GM18867 (cell line): Measurements from ENCODE around the gene MARCHF2.
A peak's percentile ranks its signal among the peaks of the same experiment; 100 is the strongest.

Experiments used
- ATAC-seq: cut with Tn5 transposase; IDR thresholded peaks from one replicate; pipeline ENCODE4 v1.9.1; 2021; ENCODE audit warnings: mild to moderate bottlenecking, moderate library complexity; ENCODE audit not compliant: unreplicated experiment

The MARCHF2 gene

DNA sequence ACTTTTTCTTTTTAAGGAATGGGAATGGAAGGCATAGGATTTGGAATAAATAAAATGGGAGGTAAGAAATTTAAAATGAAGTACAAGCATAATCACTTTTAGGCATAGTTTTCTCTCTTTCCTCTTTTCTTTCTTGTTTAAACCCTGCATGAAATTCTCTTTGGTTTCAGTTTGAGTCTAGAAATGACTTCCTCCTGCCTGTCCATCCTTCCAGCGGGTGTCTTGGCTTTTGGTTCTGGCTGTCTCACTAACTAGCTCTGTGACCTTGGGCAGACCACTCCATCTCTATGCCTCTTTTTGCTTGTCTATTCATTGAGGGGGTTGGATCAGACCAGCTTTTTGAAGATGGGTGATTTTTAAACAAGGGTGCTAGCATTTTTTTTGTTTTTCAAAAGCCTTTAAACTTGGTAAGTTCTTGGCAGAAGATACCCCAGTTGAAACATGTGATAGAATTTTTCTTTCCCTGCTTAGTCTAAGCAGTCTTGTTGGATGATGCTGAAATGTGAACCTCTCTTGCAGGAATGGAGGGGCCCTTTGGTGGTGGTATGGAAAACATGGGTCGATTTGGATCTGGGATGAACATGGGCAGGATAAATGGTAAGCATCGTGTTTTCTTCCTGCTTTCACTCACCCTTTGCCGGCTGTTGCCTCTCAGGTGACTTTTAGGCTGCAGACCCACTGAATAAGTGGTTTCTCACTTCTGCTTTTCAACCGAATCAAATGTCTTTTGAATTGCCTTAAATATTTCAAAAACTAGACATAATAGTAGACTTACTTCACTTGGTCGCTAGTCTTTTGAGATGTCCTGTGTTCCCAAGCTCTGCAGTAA is 60.8 kb downstream of the MARCHF2 start:
- peak; percentile 67 for ATAC-seq

- no peak for ATAC-seq
Measured at GRCh38 chr19:8475005-8475404, 61.9 kb downstream of the MARCHF2 start.

DNA sequence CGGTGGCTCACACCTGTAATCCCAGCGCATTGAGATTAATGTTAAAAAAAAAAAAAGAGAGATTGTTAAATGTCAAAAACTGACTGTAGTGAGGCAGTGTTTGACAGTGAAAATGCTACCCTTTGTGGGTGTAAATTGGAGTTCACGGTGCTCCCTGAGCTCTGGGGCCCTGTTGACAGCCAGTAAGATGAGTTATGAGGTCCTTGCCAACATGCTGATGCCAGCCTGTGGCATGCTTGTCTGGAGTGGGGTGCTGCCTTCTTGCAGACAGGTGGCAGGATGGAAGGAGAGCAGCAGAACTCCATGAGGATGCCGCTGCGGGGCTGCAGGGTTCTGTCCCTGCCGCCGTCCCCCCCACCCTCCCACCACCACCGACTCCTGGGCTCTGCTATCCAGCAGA is 63.4 kb downstream of the MARCHF2 start:
- ATAC-seq: no peak

GRCh38 chr19:8477889-8478288 is 64.8 kb downstream of the MARCHF2 start:
- no peak for ATAC-seq

- no peak for ATAC-seq
Measured at GRCh38 chr19:8478598-8478997, 65.5 kb downstream of the MARCHF2 start.

DNA sequence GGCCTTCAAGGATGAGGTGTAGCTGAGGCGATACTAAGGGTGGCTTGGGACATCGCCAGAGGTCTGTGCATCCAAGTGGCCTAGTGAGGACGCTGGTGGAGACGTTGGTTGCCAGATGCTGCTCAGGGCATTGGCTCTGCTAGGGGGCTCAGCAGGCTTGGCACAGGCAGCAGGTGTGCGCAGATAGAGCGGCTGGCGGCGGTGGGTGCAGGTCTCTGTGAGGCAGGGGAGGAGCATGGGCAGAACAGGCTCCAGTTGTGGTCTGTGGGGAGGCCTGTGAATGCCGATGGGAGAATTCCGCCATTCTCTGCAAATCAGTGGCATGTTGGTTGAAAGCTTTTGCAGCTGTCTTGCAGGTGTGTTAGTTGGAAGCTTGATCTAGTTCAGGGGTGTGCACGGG is 68.1 kb downstream of the MARCHF2 start:
- ATAC-seq: no peak

DNA sequence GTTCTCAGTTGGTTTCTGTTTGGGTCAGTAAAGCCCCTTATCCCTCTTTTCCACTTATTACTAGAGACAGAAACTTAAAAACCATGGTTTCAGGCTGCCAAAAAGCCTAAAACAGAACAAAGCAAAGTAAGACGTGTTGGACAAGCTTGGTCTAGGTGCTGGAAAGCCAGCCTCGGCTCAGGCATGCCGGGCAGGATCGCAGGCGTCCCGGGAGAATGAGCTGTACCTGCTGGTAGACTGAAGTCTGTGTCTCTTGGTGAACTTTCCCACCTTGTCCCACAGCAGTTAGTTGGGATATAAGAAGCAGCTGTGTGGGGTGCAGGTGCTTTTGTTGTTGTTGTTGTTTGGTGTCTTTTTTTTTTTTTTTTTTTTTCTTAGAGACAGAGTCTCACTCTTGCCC is 68.5 kb downstream of the MARCHF2 start:
- ATAC-seq: no peak

- ATAC-seq: no peak
Measured at GRCh38 chr19:8482696-8483095, 69.6 kb downstream of the MARCHF2 start.

GRCh38 chr19:8483165-8483564 is 70.1 kb downstream of the MARCHF2 start:
- ATAC-seq: no peak

DNA sequence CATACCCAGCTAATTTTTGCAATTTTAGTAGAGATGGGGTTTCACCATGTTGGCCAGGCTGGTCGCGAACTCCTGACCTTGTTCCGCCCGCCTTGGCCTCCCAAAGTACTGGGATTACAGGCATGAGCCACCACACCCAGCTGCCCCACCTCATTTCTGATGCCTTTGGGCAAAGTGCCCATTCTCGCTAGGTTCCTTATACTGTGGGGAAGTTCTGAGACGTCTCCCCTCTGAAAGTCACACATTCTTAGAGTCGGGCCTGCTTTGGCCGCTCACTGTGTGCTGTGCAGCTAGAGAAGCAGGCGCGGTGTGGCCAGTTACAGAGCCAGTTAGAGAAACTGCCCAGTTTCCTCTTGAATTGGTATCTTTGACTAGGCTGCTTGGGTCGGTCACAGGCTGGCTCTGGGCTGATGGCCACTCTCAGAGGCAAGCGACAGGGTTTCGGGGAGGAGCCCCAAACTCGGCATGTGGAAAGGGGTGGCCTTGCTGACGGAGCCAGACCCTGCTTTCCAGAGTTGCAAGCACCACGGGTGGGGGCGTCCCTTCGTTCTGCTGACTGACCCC is 71.3 kb downstream of the MARCHF2 start:
- ATAC-seq: no peak

DNA sequence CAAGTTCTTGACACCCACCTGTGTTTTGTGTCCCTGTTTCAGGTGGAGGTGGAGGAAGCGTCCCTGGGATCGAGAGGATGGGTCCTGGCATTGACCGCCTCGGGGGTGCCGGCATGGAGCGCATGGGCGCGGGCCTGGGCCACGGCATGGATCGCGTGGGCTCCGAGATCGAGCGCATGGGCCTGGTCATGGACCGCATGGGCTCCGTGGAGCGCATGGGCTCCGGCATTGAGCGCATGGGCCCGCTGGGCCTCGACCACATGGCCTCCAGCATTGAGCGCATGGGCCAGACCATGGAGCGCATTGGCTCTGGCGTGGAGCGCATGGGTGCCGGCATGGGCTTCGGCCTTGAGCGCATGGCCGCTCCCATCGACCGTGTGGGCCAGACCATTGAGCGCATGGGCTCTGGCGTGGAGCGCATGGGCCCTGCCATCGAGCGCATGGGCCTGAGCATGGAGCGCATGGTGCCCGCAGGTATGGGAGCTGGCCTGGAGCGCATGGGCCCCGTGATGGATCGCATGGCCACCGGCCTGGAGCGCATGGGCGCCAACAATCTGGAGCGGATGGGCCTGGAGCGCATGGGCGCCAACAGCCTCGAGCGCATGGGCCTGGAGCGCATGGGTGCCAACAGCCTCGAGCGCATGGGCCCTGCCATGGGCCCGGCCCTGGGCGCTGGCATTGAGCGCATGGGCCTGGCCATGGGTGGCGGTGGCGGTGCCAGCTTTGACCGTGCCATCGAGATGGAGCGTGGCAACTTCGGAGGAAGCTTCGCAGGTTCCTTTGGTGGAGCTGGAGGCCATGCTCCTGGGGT is 72.7 kb downstream of the MARCHF2 start:
- no peak for ATAC-seq

DNA sequence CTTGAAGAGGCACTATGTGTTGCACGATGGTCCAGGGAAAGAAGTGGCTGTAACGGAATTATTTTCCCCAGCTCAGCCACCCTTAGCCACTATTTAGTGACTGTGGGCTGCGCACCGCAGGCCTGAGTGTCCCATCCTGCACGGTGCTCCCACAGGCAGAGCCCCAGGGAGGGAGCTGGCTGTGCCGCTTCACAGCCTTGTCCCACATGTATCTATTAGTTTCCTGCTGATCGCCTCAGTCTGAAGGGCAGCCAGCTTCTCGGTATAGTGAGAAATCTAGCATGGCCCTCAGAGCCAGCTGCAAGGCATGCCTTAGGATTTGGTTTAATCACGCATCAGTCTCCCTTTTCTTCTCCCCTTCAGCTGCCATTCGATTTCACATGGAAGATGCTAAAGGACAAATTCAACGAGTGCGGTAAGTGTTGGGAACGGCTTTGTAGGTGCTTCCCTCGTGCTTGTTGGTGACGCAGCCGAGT is 73.6 kb downstream of the MARCHF2 start:
- ATAC-seq: no peak

DNA sequence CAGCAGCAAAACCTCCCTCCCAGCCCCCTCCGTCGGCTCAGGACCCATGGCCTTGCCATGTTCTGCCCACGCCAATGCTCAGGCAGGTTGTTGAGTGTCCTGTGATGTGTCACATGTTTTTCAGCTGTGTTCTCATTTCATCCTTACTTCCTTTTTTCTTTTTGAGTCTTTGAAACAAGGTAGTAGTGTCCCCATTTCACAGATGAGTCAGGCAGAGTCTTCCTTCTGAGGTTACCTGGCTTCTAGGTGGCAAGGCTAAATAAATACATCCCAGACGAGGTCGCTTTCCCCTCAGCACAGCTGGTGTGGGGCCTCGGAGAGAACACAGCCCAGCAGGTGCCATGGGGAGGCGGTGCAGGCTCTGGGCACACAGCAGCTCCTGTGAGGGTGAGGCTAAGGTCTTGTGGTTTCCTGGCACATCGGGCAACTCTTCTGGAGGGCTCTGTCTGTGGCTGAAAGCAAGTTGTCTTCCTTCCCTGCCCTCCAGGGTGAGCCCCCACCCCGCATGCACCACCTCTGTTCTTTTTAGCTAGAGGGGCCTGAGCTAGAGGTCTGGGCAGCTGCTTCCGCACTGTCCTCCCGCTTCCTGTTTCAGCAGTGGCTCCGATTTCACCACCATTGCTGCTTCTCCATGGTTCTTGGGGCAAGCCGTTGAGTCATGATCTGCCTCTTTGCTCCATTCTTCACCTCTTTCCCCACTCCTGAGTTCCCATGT is 74.2 kb downstream of the MARCHF2 start:
- ATAC-seq: peak; percentile 63

DNA sequence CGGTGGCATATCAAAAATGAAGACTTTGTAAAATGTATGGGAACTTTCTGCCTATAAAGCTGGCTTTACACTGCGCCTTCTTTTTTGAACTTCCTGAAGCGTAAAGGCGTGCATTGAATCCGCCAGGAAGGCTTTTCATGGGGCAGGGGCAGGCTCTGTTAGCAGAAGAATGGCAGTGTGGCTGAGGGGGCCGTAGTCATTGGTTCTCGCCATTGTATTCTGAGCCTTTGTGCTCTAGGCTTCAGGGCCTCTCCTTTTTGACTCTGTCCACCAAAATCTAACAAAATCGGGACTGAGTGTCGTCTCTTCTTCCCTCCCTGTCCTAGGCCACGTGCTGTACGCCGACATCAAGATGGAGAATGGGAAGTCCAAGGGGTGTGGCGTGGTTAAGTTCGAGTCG is 75.3 kb downstream of the MARCHF2 start:
- no peak for ATAC-seq
